ENCODE data around the gene MUC5B.

MUC5B gene

GRCh38 chr11:1289211-1289935, 66.5 kb downstream of the MUC5B start:
- DNase-seq = no peak

DNA sequence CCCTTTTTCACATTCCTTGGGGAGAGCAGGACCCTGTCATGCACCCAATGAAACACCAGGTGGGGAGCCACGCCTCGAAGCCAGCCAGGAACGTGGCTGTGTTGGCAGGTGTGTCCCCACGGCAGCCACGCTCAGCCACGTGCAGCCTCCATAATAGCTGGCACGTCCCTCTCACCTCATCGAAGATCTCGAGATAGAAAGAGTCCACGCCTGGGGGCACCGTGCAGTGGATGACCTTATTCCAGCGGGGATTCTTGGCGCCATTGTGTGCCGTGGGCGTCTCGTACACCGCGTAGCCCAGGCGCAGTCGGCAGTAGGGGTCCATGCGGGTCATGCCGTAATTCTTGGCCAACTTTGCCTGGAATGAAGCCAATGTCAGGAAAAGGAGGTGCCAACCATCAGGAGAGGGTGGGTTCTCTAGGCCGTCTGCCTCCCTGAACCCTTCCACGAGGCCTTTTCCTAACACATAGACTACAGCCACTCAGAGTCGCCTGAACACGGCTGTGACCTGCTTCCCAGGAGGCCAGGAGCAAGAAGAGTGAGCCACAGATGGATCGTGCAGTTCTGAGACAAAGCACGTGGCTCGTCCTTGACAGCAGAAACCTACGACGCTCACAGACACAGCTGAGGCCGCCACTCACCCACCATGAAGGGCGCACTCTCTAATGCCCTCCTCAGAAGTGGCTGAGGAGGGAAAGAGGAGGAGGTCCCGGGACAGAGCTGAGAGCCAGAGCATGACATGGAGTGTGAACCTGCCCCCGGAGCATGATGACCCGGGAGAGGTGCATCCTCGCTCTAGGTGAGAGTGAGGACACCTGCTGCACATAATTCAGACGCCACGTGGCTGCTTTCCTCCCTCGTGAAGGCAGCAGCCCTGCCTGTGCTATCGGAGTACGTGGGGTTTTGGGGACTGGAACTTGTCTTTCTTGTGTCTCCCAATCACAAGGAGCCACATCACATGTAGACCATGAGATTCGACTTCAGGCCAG, 67.5 kb downstream of the MUC5B start:
- no peak for DNase-seq

DNA sequence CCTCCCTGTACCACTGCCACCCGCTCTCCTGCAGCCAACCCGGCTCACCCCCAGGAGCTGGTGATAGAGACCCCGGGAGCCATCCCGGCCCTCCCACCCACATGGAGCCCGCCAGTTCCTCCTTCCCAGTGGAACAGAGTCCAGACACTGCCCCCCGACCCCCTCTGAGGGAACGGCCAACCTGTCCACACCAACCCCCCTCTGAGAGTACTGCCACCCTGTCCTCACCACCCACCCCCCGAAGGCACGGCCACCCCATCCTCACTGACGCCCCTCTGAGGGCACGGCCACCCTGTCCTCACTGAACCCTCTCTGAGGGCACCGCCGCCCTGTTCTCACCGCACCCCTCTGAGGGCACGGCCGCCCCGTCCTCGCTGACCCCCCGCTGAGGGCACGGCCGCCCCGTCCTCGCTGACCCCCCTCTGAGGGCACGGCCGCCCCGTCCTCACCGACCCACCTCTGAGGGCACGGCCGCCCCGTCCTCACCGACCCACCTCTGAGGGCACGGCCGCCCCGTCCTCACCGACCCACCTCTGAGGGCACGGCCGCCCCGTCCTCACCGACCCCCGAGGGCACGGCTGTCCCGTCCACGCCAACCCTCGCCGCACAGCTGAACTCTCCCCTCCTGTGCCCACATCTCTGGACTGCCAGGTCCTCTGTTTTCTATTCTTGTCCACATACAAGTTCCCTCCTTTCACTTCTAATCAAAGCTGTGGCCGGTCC, 68.6 kb downstream of the MUC5B start:
- DNase-seq = no peak

GRCh38 chr11:1292018-1292643, 69.3 kb downstream of the MUC5B start:
- no peak for DNase-seq

- DNase-seq = no peak
These were observed 70.1 kb downstream of the MUC5B start for GRCh38 chr11:1292644-1293618.

GRCh38 chr11:1293619-1294015, 70.8 kb downstream of the MUC5B start:
- no peak for DNase-seq

DNA sequence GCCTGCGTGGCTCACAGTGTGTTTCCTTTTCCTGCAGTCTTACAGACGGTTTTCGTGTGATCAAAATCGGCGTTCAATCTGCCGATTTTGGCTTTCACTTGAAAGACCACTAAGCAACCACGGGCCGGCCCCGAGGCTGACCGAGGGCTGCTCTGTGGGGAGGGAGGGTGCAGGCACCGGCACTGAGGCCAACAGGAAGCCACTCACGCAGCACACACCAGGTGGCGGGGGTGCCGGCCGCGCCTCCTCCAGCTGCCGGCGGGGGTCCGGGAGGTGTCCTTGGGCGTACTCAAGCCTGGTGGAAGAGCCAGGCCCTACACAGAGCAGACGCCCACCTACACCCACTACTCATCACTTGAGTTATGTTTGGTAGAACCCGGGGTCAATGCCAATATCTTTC, 72.2 kb downstream of the MUC5B start:
- DNase-seq = no peak

GRCh38 chr11:1295591-1295990, 72.7 kb downstream of the MUC5B start:
- DNase-seq = no peak

DNA sequence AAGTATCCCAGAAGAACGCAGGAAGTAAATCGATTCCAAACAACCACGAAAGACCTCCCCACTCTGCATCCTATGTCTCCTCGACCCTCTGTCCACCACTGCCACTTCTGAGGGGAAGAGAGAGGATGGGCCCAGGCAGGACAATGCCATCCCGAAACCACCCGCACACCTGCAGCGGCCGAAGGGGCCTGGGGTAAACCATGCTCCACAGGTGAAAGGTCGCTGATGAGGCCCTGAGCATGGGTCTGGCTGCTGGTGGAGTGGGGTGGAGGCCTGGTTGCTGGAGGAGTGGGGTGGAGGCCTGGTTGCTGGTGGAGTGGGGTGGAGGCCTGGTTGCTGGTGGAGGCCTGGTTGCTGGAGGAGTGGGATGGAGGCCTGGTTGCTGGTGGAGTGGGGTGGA, 73.4 kb downstream of the MUC5B start:
- DNase-seq = no peak

- no peak for DNase-seq
These were observed 74.2 kb downstream of the MUC5B start for GRCh38 chr11:1297011-1297575.

GRCh38 chr11:1297576-1298473, 75.0 kb downstream of the MUC5B start:
- no peak for DNase-seq

DNA sequence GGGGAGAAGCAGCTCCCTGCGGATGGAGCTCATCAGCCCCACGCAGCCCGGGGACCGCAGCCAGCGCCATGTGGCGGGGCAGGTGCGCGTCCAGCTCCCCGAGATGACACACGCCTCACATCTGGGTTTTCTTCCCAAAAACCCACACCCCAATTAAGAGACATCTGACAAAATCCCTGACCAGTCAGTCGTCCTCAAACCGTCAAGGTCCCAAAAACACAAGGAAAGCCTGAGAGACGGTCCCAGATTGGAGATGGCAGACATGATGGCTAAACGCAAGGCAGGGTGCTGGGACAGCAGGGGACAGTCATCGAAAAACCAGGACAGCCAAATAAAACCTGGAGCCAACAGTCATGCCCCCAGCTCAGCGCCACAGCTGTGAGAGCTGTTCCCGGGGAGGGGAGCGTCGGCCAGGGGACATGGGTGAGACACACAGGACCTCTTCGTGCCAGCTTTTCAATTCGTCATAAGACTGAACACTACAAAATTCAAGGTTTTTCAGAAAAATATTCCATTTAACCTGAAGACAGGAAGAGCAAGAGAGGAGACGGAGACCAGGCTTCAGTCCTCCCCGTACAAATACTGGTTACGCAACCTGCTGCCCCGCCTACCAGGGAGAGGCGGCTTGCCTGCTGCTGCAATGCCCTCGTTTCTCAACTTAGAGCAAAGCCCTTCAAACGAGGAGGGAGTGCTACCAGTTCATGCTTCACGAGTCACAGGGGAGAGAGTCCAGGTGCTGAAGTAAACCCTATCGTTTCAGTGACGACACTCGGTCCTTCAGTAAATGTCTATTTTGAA, 76.0 kb downstream of the MUC5B start:
- no peak for DNase-seq

DNA sequence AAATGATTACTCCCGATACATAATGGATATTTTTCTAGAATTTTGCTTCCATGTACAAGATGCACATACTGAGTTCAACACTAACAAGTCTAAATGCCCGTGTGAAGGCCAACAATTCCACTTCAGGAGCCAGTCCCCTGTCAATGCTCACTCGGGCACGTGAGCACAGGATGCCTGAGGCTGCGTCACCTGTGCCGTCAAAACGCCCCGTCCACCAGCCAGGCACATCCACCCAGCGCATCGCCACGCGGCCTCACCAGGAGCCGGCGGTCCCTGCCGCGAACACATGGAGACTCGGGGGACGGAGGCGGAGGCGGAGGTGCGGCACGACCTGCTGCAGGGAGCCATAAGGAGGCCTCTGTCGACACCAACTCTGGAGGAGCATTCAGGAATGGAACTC, 76.8 kb downstream of the MUC5B start:
- DNase-seq = no peak

- DNase-seq = no peak
These were observed 77.3 kb downstream of the MUC5B start for GRCh38 chr11:1300121-1300520.

DNA sequence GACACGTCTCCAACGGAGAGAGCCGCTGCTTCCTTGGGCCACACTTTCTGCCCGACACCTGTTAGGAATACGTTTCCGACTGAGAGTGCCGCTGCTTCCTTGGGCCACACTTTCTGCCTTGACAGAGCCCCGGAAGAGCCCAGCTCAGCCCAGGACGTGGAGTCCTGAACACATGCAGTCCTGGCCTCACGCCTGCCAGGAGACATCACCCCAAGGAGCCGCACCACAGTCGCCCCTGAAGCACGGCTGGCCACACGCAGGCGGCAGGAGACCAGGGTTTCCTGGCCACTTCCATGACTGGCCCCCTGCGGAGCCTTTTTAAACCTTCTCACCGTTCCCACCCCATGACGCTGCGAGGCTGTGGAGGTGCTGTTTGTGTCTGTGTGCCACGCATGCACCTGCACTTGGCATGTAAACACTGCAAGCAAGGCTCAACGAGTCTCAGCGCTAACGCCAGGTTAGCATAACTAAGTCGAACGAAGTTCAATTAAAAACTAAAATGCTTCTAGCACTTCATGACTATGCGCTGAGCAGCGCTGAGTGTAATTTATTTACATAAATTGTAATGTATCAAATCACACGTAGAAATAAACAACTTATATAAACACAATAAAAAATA, 77.8 kb downstream of the MUC5B start:
- no peak for DNase-seq

- DNase-seq = no peak
These were observed 78.5 kb downstream of the MUC5B start for GRCh38 chr11:1301220-1302000.

DNA sequence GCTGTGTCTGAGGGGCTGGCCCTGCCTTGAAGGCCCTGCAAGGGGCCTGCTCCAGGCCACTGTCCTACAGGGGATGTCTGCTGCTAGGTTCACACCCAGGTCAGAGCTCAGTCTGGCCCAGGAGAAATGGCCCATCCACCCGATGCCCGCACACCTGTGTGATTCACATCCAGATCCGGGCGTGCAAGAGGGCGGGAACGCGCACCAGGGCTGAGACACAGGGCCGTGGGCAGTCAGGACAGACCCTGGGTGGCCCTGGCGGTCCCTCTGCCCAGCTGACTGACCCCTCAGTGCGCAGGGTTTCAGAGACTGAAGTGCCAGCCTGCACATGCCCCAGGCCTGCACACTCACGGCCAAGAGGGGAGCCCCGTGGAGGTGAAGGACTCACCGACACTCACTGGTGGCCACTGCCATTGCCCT, 79.2 kb downstream of the MUC5B start:
- no peak for DNase-seq
